IPS-18c (cell line): ENCODE results near the gene CFAP46.
"Not testable (repeated sequence)": the region's sequence is repeated elsewhere in the genome, so short reads cannot be mapped to it uniquely, and the experiment has no call there.

Experiments used
- H3K4me3 ChIP-seq: 2 replicates; pipeline ENCODE4 v1.7.0; 2013; ENCODE audit warnings: low read depth, mild to moderate bottlenecking, low read length, moderate library complexity; ENCODE audit not compliant: insufficient read depth
- H3K9me3 ChIP-seq: one replicate; pipeline ENCODE4 v1.6.1; 2013; ENCODE audit warnings: mild to moderate bottlenecking, low read length, moderate library complexity; ENCODE audit not compliant: control insufficient read depth, insufficient read depth

CFAP46 gene

DNA sequence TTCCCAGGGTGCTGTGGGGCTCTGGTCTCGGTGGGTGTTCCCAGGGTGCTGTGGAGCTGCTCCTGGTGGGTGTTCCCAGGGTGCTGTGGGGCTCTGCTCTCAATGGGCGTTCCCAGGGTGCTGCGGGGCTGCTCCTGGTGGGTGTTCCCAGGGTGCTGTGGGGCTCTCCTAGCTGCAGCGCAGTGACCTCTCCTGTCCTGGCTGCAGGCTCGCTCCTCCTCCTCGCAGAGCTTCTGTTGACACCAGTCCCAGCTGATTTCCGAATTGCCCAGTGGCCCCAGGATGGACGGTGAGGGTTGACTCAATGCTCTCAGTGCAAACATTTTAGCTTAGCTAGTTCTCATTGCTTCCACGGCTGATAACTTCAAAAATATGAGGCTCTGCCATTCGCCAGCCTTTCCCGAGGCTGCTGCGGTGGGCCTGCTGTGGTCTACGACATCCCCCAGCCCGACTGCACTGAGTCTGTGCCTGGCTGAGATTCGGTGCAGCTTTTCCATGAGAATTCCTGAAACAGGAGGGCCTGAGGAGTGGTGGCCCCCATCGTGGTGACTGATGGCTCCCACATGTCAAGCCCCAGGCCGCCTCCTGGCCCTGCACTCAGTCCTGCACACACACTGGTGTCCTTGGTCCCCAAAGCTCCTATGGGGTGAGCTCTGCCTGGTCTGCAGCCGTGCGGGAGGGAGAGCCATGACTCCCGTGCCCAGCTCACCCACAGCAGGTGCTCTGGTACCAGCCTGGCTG is 98.1 kb downstream of the CFAP46 start:
- Histone ChIP-seq H3K9me3 (peaks cover 12% of the 10 kb centered on the region), H3K4me3 (no peak overlapping the region)

DNA sequence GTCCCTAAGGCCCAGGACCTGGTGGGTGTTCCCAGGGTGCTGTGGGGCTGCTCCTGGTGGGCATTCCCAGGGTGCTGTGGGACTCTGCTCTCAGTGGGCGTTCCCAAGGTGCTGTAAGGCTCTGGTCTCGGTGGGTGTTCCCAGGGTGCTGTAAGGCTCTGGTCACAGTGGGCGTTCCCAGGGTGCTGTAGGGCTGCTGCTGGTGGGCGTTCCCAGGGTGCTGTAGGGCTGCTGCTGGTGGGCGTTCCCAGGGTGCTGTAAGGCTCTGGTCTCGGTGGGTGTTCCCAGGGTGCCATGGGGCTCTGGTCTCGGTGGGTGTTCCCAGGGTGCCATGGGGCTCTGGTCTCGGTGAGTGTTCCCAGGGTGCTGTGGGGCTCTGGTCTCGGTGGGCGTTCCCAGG is 99.1 kb downstream of the CFAP46 start:
- not testable (repeated sequence) for H3K4me3 ChIP-seq
- peaks cover 12% of the 10 kb centered on the region for H3K9me3 ChIP-seq

- Histone ChIP-seq H3K4me3 (no peak overlapping the region), H3K9me3 (peaks cover 12% of the 10 kb centered on the region)
Observed at GRCh38 chr10:132842397-132842796, 100.0 kb downstream of the CFAP46 start.

- Histone ChIP-seq H3K9me3 (peaks cover 12% of the 10 kb centered on the region), H3K4me3 (no peak overlapping the region)
Observed at GRCh38 chr10:132841615-132841975, 100.8 kb downstream of the CFAP46 start.

DNA sequence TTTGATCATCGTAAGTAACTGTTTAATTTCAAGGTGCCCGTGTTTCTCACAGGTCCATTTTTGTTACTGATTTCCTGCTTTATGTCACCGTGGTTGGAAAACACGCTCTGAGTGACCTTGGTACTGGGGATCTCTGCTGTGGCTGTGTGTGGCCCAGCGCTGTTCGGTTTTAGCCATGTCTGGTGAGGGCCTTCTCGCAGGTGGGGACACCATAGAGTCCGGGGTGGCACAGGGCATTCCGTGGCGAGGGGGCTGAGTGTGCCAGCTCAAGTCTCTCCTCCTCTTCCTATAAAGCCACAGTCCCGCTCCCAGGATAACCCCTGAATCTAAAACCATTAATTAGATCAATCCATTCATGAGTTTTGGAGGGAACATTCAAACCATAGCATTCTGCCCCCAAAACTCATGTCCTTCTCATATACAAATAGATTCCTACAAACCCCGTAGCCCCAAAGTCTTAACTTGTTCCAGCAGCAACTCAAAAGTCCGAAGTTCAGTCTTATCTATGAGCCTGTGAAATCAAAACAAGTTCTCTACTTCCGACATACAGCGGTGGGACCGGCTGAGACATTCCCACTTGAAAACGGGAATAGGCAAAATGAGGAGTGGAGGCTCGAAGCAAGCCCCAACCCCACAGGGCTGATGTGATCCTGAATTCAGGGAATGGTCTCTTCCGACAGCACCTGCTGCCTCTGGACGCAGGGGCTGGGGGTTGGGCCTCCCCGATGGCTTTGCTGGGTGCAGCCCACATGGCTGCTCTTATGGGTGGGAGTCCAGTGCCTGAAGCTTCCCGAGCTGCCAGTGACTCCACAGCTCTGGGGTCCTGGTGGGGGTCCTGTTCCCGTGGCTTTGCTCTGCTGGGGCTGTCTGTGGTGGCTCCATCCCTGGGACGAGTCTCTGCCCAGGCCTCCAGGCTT is 101.4 kb downstream of the CFAP46 start:
- H3K4me3 ChIP-seq, result no peak overlapping the region
- H3K9me3 ChIP-seq, result peaks cover 12% of the 10 kb centered on the region

DNA sequence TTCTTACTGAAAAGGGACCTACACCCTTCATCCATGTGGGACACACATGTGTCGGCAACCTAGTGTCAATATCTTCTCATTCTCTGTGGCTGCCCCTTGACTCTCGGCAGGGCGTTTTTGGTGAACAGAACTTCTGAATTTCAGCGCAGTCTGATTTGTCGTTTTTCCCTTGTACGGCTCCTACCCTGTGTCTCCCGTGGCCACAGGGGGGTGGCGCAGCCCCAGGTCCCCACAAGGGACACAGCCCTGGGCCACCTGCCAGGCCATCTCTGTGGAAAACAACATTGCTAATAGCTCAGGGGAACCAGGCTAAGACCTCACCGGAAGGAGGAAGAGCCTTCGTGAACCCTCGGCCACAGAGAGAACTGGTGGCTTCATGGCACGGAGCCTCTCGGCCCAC is 103.3 kb downstream of the CFAP46 start:
- peaks cover 12% of the 10 kb centered on the region for H3K9me3 ChIP-seq
- H3K4me3 ChIP-seq, result no peak overlapping the region

DNA sequence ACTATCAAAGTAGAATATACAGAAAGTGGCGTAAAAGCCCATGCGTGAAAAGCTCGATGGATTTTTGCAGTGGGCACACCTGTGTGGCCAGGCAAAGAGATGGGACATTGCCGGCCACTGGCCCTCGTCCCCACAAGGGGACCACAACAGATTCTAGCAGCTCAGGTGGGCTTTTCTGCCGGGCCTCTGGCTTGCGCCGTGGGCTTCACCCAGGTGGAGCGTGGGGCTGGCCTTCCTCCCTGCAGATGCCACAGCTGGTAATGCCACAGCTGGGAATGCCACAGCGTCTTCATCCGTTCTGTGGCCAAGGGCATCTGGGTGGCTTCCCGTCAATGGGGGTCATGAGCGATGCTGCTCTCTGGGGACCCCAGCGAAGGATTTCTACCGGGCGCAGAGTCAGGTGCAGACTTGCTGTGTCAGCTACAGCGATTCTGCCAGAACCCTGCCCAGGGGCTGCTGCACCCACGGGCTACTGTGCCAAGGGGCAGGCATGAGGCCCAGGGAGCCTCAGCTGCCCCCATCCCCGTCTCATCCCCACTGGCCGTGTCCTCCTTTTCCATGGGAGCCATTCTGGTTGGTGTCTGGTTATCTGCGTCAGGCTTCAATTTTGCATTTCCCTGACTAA is 103.9 kb downstream of the CFAP46 start:
- Histone ChIP-seq H3K4me3 (no peak overlapping the region), H3K9me3 (peaks cover 9% of the 10 kb centered on the region)

- peaks cover 6% of the 10 kb centered on the region for H3K9me3 ChIP-seq
Observed at GRCh38 chr10:132837905-132838304, 104.5 kb downstream of the CFAP46 start.

DNA sequence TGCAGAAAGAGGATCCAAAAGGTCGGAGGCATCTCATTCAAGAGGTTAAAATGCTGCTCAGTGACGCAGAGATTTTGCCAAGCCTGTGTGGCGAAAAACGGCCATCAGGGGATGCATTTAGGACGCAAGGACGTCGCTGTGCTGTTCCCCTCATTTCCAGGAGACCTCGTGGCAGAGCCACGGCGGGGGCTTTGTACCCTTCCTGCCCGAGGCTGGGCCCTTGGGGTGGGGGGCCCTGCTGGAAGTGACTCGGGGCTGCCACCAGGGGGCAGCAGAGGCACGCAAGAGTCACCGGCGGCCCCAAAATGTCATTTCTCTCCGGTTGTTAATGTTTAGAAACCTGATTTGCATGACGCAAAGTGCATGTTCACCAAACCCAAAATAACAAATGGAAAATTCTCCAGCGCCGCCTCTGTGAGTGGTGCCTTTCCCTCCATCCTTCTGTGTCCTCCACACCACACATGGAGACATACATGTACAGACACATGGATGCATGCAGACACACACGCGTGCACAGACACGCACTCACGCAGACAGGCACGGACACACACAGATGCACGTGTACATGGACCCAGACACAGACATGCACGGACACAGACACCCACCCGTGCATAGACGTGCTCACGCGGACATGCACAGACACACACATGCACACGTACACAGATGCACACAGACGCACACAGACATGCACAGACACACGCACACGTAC is 105.4 kb downstream of the CFAP46 start:
- Histone ChIP-seq H3K4me3 (no peak overlapping the region), H3K9me3 (peaks cover 3% of the 10 kb centered on the region)

More at GRCh38 chr10:132837905-132838304, 104.5 kb downstream of the CFAP46 start:
- no peak overlapping the region for H3K4me3 ChIP-seq

DNA sequence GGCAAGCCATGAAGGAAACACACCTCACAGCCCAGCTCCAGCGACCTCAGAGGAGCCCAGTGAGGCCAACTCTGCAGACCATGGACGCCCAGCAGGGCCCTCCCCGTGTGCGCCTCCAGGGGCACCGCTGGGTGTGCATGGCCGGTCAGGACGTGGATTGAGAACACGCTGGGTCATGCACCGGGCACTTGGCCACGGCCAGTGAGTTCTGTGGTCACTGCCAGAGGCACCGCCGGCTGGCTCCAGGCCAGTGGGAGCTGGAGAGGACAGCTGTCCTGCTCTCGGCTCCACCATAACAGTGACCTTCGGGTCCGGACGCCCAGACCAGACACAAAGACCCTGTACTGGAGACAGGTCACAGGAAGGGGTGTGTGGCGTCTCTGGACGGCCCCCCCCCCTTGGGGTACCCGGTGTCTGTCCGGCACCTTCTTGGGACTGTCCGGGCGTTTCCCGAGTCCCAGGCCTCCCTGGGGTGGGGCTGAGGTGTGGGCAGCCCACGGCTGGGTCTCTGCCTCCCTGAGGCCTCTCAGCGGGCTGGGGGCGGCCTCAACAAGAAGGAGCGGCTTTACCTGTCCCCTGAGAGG is 106.0 kb downstream of the CFAP46 start:
- Histone ChIP-seq H3K9me3 (no peaks in the 10 kb centered on the region), H3K4me3 (no peak overlapping the region)

DNA sequence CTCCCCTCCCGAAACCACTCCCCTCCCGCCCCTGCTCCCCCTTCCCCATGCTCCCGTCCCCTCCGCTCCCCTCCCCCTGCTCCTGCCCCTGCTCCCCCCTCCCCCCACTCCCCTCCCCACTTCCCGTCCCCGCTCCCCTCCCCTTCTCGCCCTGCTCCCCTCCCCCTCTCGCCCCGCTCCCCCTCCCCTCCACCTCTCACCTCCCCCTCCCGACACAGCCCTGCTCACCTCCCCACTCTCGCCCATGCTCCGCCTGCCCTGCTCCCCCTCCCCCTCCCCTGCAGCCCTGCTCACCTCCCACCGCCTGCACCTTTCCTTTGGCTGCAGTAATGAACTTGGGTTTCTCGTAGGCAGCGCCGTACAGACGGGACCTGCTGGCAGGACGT is 106.5 kb downstream of the CFAP46 start:
- no peak overlapping the region for H3K4me3 ChIP-seq
- no peaks in the 10 kb centered on the region for H3K9me3 ChIP-seq

- no peaks in the 10 kb centered on the region for H3K9me3 ChIP-seq
- no peak overlapping the region for H3K4me3 ChIP-seq
Observed at GRCh38 chr10:132834891-132835847, 107.2 kb downstream of the CFAP46 start.

- Histone ChIP-seq H3K9me3 (no peaks in the 10 kb centered on the region), H3K4me3 (no peak overlapping the region)
Observed at GRCh38 chr10:132834311-132834761, 108.0 kb downstream of the CFAP46 start.

GRCh38 chr10:132833421-132834111 is 108.8 kb downstream of the CFAP46 start:
- Histone ChIP-seq H3K9me3 (no peaks in the 10 kb centered on the region), H3K4me3 (no peak overlapping the region)

DNA sequence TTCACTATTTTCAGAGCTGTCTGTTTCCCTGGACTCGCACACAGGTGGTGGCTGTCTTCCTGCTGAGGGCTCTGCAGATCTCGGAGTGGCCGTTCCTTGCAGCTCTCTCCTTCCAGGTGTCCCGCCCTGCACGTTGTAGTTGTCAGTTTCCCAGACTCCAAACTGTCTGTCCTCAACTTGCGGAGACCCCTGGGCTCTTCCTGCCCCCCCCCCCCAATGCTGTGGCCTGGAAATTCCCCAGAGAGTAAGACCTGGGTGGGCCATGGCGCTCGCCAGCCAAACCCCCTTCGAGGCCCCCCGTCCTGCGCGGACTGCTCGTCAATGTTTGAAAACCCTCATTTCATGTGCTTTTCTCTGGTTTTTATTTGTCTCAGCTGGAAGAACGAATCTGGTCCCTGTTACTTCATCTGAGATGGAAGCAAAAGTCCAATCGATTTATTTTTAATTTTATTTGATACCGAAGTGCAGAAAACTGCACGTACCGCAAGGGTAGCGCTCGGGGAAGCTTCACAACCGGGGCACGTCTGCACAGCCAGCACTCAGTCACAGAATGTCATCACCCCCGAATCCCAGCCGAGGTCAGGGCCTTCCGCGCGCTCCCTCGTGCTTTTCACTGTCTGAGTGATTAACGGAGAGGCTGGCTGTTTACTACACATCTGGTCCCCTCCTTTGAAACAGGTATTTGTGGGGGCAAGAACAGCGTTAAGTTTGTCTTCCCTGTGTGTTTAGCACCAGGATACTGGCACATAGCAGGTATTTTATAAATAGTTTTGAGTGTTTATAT is 110.0 kb downstream of the CFAP46 start:
- H3K4me3 ChIP-seq, result no peak overlapping the region
- no peaks in the 10 kb centered on the region for H3K9me3 ChIP-seq
